GM10248 (cell line): ENCODE results near the gene HOMER2.
"Not testable (repeated sequence)": the region's sequence is repeated elsewhere in the genome, so short reads cannot be mapped to it uniquely, and the experiment has no call there.

Source experiments
- CTCF ChIA-PET: fragments of 300-600 bp; sonication (Branson Sonifier 250); formaldehyde crosslinking; extraction: SDS; loops from one replicate; lab custom pipeline; 2021; ENCODE audit warnings: antibody characterized with exemption; lab: Yijun Ruan, JAX
- POLR2A ChIA-PET: fragments of 350-650 bp; sonication (Branson Sonifier 250); formaldehyde crosslinking; extraction: SDS; loops from one replicate; lab custom pipeline; 2020; ENCODE audit warnings: antibody characterized with exemption; lab: Yijun Ruan, JAX
- DNase-seq: peaks from one replicate; pipeline ENCODE4 v3.0.0; 2012; ENCODE audit errors: extremely low spot score
- CTCF ChIP-seq: IDR thresholded peaks from 2 replicates; pipeline ENCODE4 v1.5.1; 2012; ENCODE audit warnings: mild to moderate bottlenecking, low read depth; ENCODE audit errors: extremely low read depth, missing control alignments, control extremely low read depth

The HOMER2 gene

GRCh38 chr15:82832601-82833361, 119.7 kb downstream of the HOMER2 start:
- peak; percentile 73 for DNase-seq
- POLR2A ChIA-PET, result interaction anchor here (1.0 kb wide), 1 partner anchor 22 kb away, joined by 7 read pairs; no protein-coding TSS in a partner anchor
- CTCF ChIA-PET, result interaction anchor here (0.7 to 3.0 kb wide), 9 partner anchors 9 to 178 kb away, joined by 3 to 14 read pairs (median 3); no protein-coding TSS in a partner anchor
- TF ChIP-seq CTCF, result no peak

GRCh38 chr15:82831894-82832600, 120.5 kb downstream of the HOMER2 start:
- POLR2A ChIA-PET, result interaction anchor here (1.0 kb wide), 1 partner anchor 22 kb away, joined by 7 read pairs; no protein-coding TSS in a partner anchor
- DNase-seq, result no peak
- CTCF ChIA-PET, result interaction anchor here (0.7 to 3.0 kb wide), 8 partner anchors 8 to 179 kb away, joined by 3 to 14 read pairs (median 3); no protein-coding TSS in a partner anchor
- no peak for TF ChIP-seq CTCF

GRCh38 chr15:82830427-82831173, 121.9 kb downstream of the HOMER2 start:
- CTCF ChIA-PET, result interaction anchor here (1.3 kb wide), 1 partner anchor 14 kb away, joined by 4 read pairs; no protein-coding TSS in a partner anchor
- no peak for TF ChIP-seq CTCF
- POLR2A ChIA-PET, result no interaction called here
- no peak for DNase-seq

GRCh38 chr15:82829234-82829633, 123.3 kb downstream of the HOMER2 start:
- no peak for TF ChIP-seq CTCF
- POLR2A ChIA-PET, result no interaction called here
- CTCF ChIA-PET, result interaction anchor here (0.9 kb wide), 1 partner anchor 16 kb away, joined by 3 read pairs; no protein-coding TSS in a partner anchor
- DNase-seq, result no peak

GRCh38 chr15:82828075-82828474, 124.4 kb downstream of the HOMER2 start:
- no peak for DNase-seq
- ChIA-PET POLR2A (no interaction called here), CTCF (interaction anchor here (0.9 kb wide), 1 partner anchor 172 kb away, joined by 4 read pairs; no protein-coding TSS in a partner anchor)
- TF ChIP-seq CTCF, result no peak

GRCh38 chr15:82823049-82823448, 129.5 kb downstream of the HOMER2 start:
- ChIA-PET CTCF (no interaction called here), POLR2A (no interaction called here)
- DNase-seq, result no peak
- no peak for TF ChIP-seq CTCF

GRCh38 chr15:82821851-82822250, 130.7 kb downstream of the HOMER2 start:
- CTCF ChIA-PET, POLR2A ChIA-PET, DNase-seq: not testable (repeated sequence)

GRCh38 chr15:82821396-82821795, 131.1 kb downstream of the HOMER2 start:
- DNase-seq, POLR2A ChIA-PET, CTCF ChIA-PET: not testable (repeated sequence)
